Esophagus muscularis mucosa (tissue), 4 donors: Measurements from ENCODE around the gene FA2H. TPM values are rescaled to one million over a fixed set of nuclear protein-coding genes. Genes with fewer than 3 reads are reported as not detected.
"Not testable (repeated sequence)": the region's sequence is repeated elsewhere in the genome, so short reads cannot be mapped to it uniquely, and the experiment has no call there.

ENCODE experiments used
- DNase-seq: peaks from one replicate; pipeline ENCODE4 v3.0.0-alpha.2; 2017; ENCODE audit errors: extremely low spot score
- H3K27ac ChIP-seq, 4 donors: fragments of 200-600 bp; sonication (generic); replicated peaks in 1 of 4; 1 replicate in 3 of 4; 2 replicates in 1 of 4; pipeline ENCODE4 v1.5.1; 2016 to 2019; ENCODE audit warnings: mild to moderate bottlenecking in 1 of 4
- H3K27me3 ChIP-seq, 4 donors: fragments of 200-600 bp; sonication (generic); one replicate each; pipeline versions ENCODE4 v1.5.1 to v1.6.0; 2016 to 2019
- H3K36me3 ChIP-seq, 4 donors: fragments of 200-600 bp; sonication (generic); one replicate each; pipeline ENCODE4 v1.5.1; 2016 to 2019
- H3K4me1 ChIP-seq, 4 donors: fragments of 200-600 bp; sonication (generic); one replicate each; pipeline ENCODE4 v1.5.1; 2016 to 2019
- H3K4me3 ChIP-seq, 4 donors: fragments of 200-600 bp; sonication (generic); 1 replicate in 2 of 4; 2 replicates in 2 of 4; pipeline ENCODE4 v1.5.1; 2016 to 2019; ENCODE audit warnings: mild to moderate bottlenecking in 4 of 4, moderate library complexity in 1 of 4
- H3K9me3 ChIP-seq, 4 donors: fragments of 200-600 bp; sonication (generic); 1 replicate in 3 of 4; 2 replicates in 1 of 4; pipeline ENCODE4 v1.5.1; 2016 to 2019
- EP300 ChIP-seq: sonication (generic); formaldehyde crosslinking; IDR thresholded peaks from one replicate; pipeline ENCODE4 v1.6.1; 2017; ENCODE audit warnings: antibody characterized with exemption
- POLR2A ChIP-seq: fragments of 450-650 bp; IDR thresholded peaks from one replicate; pipeline ENCODE4 v1.6.1; 2017; ENCODE audit warnings: antibody characterized with exemption, moderate library complexity, mild to moderate bottlenecking, low read depth
- POLR2AphosphoS5 ChIP-seq, 2 donors: sonication (generic); formaldehyde crosslinking; IDR thresholded peaks; one replicate each; pipeline ENCODE4 v1.6.1; 2017; ENCODE audit warnings: antibody characterized with exemption in 2 of 2
- WGBS: methylation state at CpG from one replicate; pipeline ENCODE4 v1.1.5; 2018; 5-methylcytosine and 5-hydroxymethylcytosine counted together
- intact Hi-C: fragments of 100-400 bp; cut with DNase I; formaldehyde crosslinking; loops from one replicate; pipeline ENCODE4 v1.15.1; 2023
- total RNA-seq, 4 donors: library from RNA; depleted of rRNA; stranded (reverse); fragments of >200 nt; gene quantifications; one replicate each; pipeline versions ENCODE4 v1.1.0 to v1.2.1, GENCODE V29; 2016
- TF ChIP-seq, protein P1 (sequence below), 3 experiments: fragments of 200-600 bp in 2 of 3; fragments of 450-650 bp in 1 of 3; sonication (generic) in 2 of 3; IDR thresholded peaks; one replicate each; pipeline ENCODE4 v1.5.1; 2017 to 2019; ENCODE audit warnings: antibody characterized with exemption in 3 of 3, mild to moderate bottlenecking in 2 of 3, moderate library complexity in 1 of 3

The FA2H gene
- total RNA-seq, 4 donors from 2014 or later = 0.50 to 0.92 (median 0.52) TPM; not detected in 1

DNA sequence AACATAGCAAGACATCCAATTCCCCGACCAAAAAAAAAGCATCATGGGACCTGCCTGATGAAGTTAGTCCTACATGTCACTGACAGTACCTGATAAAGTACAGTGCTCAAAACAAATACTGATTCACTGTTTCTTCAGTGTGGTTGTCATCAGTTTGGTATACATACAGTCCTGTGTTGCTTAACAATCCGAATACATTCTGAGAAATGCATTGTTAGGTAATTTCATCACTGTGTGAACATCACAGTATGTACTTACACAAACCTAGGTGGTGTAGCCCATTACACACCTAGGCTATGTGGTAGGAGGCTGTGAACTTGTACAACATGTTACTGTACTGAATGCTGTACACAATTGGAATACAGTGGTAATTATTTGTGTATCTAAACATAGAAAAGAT is 19.0 kb upstream of the FA2H start:
- WGBS = 88% methylated on average over 2 of the region's 2 CpGs
- Histone ChIP-seq H3K27me3 (peaks cover 0 to 24% (median 0%) of the 10 kb centered on the region in 4 donors), H3K4me1 (no peaks in the 10 kb centered on the region), H3K36me3 (no peaks in the 10 kb centered on the region), H3K27ac (no peak overlapping the region), H3K4me3 (no peak overlapping the region), H3K9me3 (no peaks in the 10 kb centered on the region)
- intact Hi-C loops = no loop called here
- DNase-seq = no peak
- TF ChIP-seq POLR2A = no peak

DNA sequence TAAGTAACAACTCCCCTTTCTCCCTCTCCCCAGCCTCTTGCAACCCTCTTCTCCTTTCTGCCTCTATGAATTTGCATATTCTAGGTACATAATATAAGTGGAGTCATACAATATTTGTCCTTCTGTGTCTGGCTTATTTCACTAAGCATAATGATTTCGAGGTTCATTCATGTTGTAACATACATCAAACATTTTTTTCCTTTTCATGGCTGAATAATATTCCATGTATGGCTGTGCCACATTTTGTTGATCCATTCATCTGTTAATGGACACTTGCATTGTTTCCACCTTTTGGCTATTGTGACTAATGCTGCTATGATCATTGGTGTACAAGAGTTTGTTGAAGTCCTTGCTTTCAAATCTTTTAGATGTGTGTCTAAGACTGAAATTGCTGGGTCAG is 17.6 kb upstream of the FA2H start:
- Histone ChIP-seq H3K36me3 (no peaks in the 10 kb centered on the region), H3K27ac (no peak overlapping the region), H3K4me3 (no peak overlapping the region), H3K9me3 (no peaks in the 10 kb centered on the region), H3K4me1 (no peaks in the 10 kb centered on the region), H3K27me3 (peaks cover 0 to 24% (median 0%) of the 10 kb centered on the region in 4 donors)
- no peak for DNase-seq
- WGBS = 91% methylated on average over 1 of the region's 1 CpG
- intact Hi-C loops = no loop called here
- TF ChIP-seq EP300 (no peak), POLR2A (no peak), POLR2AphosphoS5 (IDR thresholded peaks at IDR 0.05) (no peak)
- TF ChIP-seq, protein P1, sequence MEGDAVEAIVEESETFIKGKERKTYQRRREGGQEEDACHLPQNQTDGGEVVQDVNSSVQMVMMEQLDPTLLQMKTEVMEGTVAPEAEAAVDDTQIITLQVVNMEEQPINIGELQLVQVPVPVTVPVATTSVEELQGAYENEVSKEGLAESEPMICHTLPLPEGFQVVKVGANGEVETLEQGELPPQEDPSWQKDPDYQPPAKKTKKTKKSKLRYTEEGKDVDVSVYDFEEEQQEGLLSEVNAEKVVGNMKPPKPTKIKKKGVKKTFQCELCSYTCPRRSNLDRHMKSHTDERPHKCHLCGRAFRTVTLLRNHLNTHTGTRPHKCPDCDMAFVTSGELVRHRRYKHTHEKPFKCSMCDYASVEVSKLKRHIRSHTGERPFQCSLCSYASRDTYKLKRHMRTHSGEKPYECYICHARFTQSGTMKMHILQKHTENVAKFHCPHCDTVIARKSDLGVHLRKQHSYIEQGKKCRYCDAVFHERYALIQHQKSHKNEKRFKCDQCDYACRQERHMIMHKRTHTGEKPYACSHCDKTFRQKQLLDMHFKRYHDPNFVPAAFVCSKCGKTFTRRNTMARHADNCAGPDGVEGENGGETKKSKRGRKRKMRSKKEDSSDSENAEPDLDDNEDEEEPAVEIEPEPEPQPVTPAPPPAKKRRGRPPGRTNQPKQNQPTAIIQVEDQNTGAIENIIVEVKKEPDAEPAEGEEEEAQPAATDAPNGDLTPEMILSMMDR (IDR thresholded peaks at IDR 0.05) = no peak

DNA sequence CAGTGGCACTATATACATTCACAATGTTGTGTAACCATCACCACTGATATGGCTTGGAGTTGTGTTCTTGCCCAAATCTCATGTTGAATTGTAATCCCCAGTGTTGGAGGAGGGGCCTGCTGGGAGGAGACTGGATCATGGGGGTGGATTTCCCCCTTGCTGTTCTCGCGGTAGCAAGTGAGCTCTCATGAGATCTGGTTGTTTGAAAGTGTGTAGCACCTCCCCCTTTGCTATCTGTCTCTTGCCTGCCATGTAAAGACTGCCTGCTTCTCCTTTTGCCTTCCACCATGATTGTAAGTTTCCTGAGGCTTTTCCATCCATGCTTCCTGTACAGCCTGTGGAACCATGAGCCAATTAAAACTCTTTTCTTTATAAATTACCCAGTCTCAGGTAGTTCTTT is 17.1 kb upstream of the FA2H start:
- H3K4me1 ChIP-seq, H3K27ac ChIP-seq, H3K9me3 ChIP-seq, H3K36me3 ChIP-seq, H3K4me3 ChIP-seq, intact Hi-C loops, DNase-seq: not testable (repeated sequence)
- H3K27me3 ChIP-seq = peaks cover 0 to 24% (median 0%) of the 10 kb centered on the region in 4 donors
- 83% methylated on average over 2 of the region's 2 CpGs for WGBS

DNA sequence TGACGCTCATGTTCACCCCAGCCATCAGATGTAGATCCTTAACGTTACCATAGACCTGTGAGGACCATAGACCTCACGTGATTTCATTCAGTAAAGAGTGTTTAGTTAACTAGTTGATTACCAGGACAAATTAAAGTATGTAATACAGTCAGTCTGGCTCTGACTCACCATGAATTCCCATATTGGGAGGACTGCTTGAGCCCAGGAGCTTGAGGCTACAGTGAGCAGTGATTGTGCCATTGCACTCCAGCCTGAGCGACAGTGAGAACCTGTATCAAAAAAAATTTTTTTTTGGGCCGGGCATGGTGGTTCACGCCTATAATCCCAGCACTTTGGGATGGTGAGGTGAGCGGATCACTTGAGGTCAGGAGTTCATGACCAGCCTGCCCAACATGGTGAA is 13.5 kb upstream of the FA2H start:
- WGBS = 65% methylated on average over 7 of the region's 7 CpGs
- DNase-seq = no peak
- no peak overlapping the region for H3K27ac ChIP-seq
- intact Hi-C loops = no loop called here
- H3K9me3 ChIP-seq = no peaks in the 10 kb centered on the region
- H3K36me3 ChIP-seq = no peaks in the 10 kb centered on the region
- no peaks in the 10 kb centered on the region for H3K4me1 ChIP-seq
- no peak overlapping the region for H3K4me3 ChIP-seq
- no peak for TF ChIP-seq POLR2AphosphoS5 (IDR thresholded peaks at IDR 0.05)
- H3K27me3 ChIP-seq = peaks cover 0 to 7% (median 0%) of the 10 kb centered on the region in 4 donors

DNA sequence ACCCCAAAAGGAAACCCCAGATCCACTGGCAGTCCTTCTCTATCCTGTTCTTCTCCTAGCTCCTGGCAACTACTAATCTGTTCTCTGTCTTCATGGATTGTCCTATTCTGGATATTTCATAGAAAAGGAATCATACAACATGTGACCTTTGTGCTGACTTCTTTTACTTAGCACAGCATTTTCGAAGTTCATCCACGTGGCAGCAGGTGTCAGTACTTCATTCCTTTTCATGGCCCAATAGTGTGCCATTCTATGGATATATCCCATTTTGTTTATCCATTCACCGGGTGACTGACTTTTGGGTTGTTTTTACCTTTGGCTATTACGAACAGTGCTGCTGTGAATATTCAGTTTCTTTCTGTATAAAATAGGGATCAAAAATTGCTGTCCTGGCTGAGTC is 10.4 kb upstream of the FA2H start:
- no peaks in the 10 kb centered on the region for H3K4me1 ChIP-seq
- TF ChIP-seq, protein P1 (IDR thresholded peaks at IDR 0.05) = no peak
- no peak for TF ChIP-seq POLR2AphosphoS5 (IDR thresholded peaks at IDR 0.05)
- TF ChIP-seq EP300 = no peak
- no peaks in the 10 kb centered on the region for H3K36me3 ChIP-seq
- 87% methylated on average over 4 of the region's 4 CpGs for WGBS
- no peaks in the 10 kb centered on the region for H3K27me3 ChIP-seq
- no peak overlapping the region for H3K27ac ChIP-seq
- no peak overlapping the region for H3K4me3 ChIP-seq
- DNase-seq = no peak
- no peaks in the 10 kb centered on the region for H3K9me3 ChIP-seq
- intact Hi-C loops = no loop called here

DNA sequence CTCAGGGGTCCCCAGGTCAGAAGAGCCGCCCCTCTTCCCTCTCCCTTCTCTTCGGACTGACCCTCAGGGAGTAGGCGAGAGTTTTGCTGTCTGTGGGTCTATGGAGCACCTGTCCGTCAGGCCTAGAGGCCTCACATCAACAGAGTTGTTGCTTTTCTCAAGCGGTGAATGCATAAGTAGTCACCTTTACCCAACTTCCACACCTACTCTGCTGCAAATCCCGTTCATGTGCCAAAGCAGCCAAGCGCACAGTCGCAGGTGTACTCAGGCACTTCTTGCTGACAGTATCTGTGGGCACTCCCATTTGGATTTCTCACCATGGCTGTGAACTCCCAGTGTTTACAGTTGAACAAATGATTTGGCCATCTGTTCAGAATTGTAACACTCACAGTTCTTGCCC is 4.0 kb upstream of the FA2H start:
- TF ChIP-seq, protein P1 (IDR thresholded peaks at IDR 0.05) = no peak
- TF ChIP-seq POLR2AphosphoS5 (IDR thresholded peaks at IDR 0.05) (no peak), POLR2A (no peak), EP300 (no peak)
- Histone ChIP-seq H3K4me1 (peaks cover 4 to 17% (median 16%) of the 10 kb centered on the region in 4 donors), H3K9me3 (no peaks in the 10 kb centered on the region), H3K36me3 (no peaks in the 10 kb centered on the region), H3K27me3 (peaks cover 0 to 22% (median 5%) of the 10 kb centered on the region in 4 donors), H3K27ac (no peak overlapping the region), H3K4me3 (no peak overlapping the region)
- peak; percentile 89 for DNase-seq
- intact Hi-C loops = no loop called here
- 72% methylated on average over 8 of the region's 8 CpGs for WGBS
